ENCODE results near the gene NEK11. TPM values are rescaled to one million over a fixed set of nuclear protein-coding genes. Genes with fewer than 3 reads are reported as not detected.
"Not testable (repeated sequence)": the region's sequence is repeated elsewhere in the genome, so short reads cannot be mapped to it uniquely, and the experiment has no call there.

Gene NEK11
- total RNA-seq, 1 experiment from 2014 or later = 1.8 TPM

DNA sequence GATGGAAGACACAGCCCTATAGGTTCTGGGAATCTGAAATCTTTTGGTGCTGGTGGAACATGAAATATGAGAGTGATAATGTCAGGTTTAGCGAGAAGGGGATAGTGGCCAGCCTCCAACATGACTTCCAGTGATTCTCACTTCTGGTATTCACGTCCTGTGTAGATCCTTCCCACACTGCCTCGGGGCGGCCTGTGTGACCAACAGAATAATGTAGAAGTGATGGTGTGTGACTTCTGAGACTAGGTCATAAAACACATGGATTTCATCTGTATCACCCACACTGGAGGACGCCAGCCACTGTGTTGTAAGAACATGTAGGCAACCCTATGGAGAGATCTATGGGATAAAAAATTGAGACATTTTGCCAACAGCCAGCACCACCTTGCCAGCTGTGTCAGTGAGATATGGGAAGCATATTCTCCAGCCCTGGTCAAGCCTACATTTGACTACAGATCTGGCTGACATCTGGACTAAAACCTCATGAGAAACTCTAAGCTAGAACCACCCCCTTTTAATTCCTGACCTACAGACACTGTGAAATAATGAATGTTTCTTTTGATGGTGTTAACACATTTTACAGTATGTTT is 329.4 kb downstream of the NEK11 start:
- no peak for DNase-seq (ENCODE audit: low read depth, low spot score)
- in situ Hi-C loops (cut with HindIII; ENCODE audit: low pct_unique_long_range_greater_than_20kb, low sequenced_read_pairs) = no loop called here

DNA sequence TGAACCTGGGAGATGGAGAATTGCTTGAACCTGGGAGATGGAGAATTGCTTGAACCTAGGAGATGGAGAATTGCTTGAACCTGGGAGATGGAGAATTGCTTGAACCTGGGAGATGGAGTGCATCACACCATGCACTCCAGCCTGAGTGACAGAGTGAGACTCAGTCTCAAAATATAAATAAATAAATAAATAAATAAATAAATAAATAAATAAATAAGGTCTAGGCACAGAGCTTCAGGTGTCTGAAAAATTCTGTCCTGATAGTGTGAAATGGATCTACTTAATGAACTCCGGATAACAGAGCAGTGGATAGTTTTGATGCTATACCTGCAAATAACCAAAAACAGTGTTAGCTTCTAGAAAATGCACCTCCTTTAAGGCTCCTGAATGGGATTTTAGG is 330.6 kb downstream of the NEK11 start:
- in situ Hi-C loops (cut with HindIII; ENCODE audit: low pct_unique_long_range_greater_than_20kb, low sequenced_read_pairs) = no loop called here
- DNase-seq (ENCODE audit: low read depth, low spot score) = no peak

DNA sequence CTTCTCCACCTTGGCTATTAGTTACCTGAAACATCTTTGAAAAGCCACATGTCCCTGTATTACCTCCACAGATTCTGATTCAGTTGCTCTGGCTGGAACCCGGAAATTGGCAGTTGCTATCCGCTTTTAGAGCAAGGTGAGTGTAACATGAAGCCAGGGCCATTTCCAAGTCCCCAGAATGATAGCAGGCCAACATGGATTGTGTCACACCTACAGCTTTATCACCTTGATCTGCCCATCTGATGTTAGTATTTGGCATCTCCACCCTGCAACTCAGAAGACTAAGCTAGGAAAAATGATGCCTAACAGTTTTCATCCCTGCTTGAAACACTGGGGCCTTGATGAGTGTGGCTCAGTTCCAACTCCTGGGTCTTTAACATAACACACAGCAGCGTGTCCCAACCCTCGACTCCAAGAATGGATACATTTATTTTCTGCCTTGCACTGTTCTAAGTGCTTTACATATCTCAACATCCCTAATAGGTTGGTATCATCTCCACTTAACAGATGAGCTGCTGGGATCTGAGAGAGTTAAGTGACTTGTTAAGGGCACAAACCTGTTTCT is 333.6 kb downstream of the NEK11 start:
- no peak for DNase-seq (ENCODE audit: low read depth, low spot score)
- in situ Hi-C loops (cut with HindIII; ENCODE audit: low pct_unique_long_range_greater_than_20kb, low sequenced_read_pairs) = no loop called here

DNA sequence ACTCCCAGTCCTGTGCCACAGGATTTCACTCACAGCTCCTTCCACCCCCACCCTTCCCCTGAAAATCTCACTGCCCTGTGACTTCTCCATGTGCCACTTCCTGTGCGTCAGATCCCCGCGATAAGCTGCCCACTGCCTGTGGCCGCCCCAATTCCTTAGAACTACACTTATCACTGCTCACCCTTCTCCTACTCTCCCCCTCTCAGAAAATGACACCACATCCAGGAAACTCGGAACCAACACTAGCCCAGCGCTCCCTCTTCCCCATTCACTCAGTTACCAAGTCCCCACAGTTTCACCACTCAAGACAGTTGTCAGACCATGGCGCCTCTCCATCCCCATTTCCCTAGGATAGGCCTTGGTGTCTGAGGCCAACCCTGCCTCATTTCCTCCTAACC is 334.4 kb downstream of the NEK11 start:
- DNase-seq (ENCODE audit: low read depth, low spot score); in situ Hi-C loops (cut with HindIII; ENCODE audit: low pct_unique_long_range_greater_than_20kb, low sequenced_read_pairs): not testable (repeated sequence)

DNA sequence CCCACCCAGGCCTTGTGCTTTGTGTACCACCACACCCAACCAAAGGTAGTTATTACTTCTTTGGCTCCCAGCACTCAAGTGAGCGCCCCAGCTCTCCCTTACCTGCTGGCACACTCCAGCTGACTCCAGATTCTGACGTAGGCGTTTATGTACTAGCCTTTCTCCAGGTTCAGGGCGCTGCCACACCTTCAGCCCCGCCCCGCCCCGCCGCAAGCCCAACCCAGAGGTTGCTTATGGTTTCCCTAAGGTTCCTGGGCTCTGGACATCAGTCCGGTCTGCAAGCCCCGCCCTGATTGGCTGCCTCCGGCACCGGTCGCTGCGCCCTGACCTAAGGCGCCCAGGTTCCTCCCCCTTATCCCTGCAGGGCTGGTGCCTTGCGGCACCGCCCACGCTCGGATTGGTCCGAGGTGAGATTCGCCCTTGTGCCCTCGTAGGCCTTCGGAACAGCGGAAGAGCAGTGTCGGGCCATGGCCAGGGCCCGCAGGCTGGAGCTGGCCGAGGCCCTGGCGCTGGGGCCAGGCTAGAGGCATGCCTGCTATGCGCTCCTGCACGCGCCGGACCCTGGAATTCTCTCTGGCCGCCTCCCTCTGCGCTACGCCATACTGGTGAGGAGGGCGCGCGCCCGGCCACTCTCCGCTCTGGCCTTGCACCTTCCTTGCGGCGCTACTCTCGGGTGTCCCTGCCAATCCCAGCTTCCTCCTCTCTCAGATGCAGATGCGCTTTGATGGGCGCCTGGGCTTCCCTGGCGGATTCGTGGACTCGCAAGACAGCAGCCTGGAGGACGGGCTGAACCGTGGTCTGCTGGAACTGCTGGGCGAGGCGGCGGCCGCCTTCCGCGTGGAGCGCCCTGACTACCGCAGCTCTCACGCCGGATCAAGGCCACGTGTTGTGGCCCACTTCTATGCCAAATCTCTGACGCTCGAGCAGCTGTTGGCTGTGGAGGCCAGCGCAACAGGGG is 335.1 kb downstream of the NEK11 start:
- DNase-seq (ENCODE audit: low read depth, low spot score) = no peak
- in situ Hi-C loops (cut with HindIII; ENCODE audit: low pct_unique_long_range_greater_than_20kb, low sequenced_read_pairs) = no loop called here

DNA sequence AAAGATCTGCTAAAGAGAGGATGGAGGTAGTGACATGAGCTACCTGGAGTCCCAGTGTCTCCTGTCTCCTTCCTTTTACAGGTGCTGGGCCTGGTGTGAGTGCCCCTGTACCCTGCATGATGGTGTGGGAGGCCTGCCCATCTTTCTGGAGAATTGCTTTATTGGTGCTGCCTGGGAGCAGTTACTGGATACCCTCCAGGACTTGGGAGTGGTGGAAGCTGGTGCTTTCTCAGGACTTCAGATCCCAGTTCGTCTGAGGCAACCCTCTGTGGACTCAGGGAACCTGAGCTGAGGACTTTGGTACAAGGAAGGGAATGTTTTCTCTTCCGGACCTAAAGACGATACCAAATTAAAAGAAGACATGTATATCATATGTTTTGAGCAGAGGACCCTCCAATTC is 336.6 kb downstream of the NEK11 start:
- DNase-seq (ENCODE audit: low read depth, low spot score) = no peak
- in situ Hi-C loops (cut with HindIII; ENCODE audit: low pct_unique_long_range_greater_than_20kb, low sequenced_read_pairs) = no loop called here

DNA sequence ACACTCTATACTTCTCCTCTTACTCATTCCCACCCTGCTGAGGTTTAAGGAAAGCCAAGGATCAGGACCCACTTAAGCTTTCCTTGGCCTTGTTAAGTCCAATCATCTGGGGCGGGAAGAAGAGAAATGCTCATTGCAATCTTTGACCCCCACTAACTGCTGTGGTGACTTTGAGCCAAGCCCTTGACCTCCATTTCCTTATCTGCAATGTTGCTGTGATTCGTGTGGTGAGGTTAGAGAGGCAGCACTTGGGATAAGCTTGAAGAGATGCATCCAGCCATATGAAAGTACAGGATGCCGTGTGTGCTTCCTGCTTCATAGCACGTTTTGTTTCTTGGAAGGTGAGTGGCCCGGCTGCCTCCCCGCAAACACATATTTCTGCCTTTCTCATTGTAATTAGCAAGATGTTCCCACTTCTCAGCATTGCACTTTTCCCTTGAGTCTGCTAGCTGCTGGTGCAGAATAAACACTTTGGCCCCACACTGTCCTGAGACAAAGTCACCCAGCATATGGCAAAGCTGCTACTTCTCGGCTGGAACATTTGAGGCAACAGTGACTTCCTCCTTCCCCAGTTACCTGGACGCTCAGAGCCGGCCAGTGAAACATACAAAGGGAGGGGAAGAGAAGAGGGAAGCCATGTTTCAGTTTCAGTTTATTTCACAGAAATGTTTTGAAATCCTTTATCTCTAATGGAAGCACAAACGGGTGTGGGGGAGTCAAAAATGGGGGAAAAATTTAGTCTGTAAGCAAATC is 344.4 kb downstream of the NEK11 start:
- in situ Hi-C loops (cut with HindIII; ENCODE audit: low pct_unique_long_range_greater_than_20kb, low sequenced_read_pairs) = no loop called here
- DNase-seq (ENCODE audit: low read depth, low spot score) = no peak

DNA sequence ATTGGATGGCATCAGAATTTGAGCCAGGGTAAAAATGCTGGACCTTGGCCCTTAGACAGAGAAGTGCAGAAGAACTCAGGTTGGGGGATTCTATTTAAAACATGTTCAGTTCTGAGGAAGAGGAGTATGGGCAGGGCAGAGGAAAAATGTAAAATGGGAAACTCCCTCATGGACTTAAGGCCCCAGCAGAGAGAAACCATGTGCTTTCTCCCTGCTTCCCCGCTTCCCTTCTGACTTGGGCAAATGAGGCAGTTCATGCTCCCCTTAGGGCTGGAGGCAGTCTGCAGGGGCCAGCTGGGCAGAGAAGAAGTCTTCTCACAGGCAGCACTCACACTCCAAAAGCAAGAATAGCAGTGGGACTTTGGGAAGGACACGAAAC is 345.0 kb downstream of the NEK11 start:
- in situ Hi-C loops (cut with HindIII; ENCODE audit: low pct_unique_long_range_greater_than_20kb, low sequenced_read_pairs) = no loop called here

DNA sequence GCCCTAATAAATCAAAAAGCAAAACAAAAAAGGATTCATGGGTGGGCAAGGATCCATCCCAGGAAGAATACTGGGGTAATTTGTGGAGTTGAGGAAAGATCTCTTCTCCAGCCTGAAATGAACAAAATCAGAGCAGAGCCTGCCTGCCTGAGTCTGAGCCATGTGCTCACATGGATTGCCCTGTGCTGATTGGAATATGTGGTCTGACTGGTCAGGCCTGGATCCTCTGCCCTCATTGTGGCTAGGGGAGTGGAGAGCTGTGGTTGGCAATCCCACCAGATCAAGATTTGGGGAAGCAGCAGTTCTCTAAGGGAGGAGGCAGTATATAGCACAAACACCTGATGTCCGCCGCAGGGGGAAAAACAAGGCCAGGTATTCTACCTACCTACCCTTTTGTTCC is 348.1 kb downstream of the NEK11 start:
- no peak for DNase-seq (ENCODE audit: low read depth, low spot score)
- in situ Hi-C loops (cut with HindIII; ENCODE audit: low pct_unique_long_range_greater_than_20kb, low sequenced_read_pairs) = no loop called here

More for the DNA sequence above, 345.0 kb downstream of the NEK11 start:
- DNase-seq (ENCODE audit: low read depth, low spot score) = no peak

DNA sequence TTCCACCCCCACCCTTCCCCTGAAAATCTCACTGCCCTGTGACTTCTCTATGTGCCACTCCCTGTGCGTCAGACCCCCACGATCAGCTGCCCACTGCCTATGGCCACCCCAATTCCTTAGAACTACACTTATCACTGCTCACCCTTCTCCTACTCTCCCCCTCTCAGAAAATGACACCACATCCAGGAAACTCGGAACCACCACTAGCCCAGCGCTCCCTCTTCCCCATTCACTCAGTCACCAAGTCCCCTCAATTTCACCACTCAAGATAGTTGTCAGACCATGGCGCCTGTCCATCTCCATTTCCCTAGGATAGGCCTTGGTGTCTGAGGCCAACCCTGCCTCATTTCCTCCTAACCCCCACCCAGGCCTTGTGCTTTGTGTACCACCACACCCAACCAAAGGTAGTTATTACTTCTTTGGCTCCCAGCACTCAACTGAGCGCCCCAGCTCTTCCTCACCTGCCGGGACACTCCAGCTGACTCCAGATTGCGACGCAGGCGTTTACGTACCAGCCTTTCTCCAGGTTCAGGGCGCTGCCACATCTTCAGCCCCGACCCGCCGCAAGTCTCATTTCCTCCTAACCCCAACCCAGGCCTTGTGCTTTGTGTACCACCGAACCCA is 354.3 kb downstream of the NEK11 start:
- in situ Hi-C loops (cut with HindIII; ENCODE audit: low pct_unique_long_range_greater_than_20kb, low sequenced_read_pairs); DNase-seq (ENCODE audit: low read depth, low spot score): not testable (repeated sequence)

DNA sequence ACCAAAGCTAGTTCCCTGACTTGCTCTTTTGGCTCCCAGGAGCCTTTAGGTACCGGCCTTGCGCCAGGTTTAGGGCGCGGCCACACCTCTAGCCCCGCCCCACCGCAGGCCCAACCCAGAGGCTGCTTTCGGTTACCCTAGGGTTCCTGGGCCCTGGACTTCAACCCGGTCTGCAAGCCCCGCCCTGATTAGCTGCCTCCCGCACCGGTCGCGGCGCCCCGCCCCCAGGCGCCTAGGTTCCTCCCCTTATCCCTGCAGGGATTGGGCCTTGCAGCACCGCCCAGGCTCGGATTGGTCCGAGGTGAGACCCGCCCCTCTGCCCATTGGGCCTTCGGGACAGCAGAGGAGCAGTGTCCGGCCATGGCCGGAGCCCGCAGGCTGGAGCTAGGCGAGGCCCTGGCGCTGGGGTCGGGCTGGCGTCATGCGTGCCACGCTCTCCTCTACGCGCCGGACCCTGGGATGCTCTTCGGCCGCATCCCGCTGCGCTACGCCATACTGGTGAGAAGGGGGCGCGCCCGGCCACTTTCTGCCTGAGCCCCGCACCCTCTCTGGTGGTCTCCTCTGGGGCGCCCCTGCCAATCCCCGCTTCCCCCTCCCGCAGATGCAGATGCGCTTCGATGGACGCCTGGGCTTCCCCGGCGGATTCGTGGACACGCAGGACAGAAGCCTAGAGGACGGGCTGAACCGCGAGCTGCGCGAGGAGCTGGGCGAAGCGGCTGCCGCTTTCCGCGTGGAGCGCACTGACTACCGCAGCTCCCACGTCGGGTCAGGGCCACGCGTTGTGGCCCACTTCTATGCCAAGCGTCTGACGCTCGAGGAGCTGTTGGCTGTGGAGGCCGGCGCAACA is 355.0 kb downstream of the NEK11 start, which contains the start of gene NUDT16:
NUDT16 (plus strand) TSS at position 330 of the 847 bp plus-strand sequence; CDS start at position 361, 31 bp downstream.
- in situ Hi-C loops (cut with HindIII; ENCODE audit: low pct_unique_long_range_greater_than_20kb, low sequenced_read_pairs) = no loop called here
- peak; percentile 98 for DNase-seq (ENCODE audit: low read depth, low spot score)

DNA sequence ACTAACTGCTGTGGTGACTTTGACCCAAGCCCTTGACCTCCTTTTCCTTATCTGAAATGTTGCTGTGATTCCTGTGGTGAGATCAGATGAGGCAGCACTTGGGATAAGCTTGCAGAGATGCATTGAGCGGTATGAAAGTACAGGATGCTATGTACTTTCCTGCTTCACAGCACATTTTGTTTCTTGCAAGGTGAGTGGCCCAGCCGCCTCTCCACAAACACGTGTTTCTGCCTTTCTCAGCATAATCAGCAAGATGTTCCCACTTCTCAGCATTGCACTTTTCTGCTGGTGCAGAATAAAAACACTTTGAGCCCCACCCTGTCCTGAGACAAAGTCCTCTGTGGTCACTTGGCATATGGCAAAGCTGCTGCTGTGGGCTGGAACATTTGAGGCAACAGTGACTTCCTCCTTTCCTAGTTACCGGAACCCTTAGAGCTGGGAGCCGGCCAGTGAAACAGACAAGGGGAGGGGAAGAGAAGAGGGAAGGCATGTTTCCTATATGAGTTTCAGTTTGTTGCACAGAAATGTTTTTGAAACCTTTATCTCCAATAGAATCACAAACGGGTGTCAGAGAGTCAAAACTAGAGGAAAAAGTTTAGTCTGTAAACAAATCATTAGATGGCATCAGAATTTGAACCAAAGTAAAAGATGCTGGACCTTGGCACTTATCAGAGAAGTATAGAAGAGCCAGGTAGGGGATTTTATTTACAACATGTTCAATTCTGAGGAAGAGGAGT is 359.9 kb downstream of the NEK11 start:
- DNase-seq (ENCODE audit: low read depth, low spot score) = no peak
- in situ Hi-C loops (cut with HindIII; ENCODE audit: low pct_unique_long_range_greater_than_20kb, low sequenced_read_pairs) = no loop called here

DNA sequence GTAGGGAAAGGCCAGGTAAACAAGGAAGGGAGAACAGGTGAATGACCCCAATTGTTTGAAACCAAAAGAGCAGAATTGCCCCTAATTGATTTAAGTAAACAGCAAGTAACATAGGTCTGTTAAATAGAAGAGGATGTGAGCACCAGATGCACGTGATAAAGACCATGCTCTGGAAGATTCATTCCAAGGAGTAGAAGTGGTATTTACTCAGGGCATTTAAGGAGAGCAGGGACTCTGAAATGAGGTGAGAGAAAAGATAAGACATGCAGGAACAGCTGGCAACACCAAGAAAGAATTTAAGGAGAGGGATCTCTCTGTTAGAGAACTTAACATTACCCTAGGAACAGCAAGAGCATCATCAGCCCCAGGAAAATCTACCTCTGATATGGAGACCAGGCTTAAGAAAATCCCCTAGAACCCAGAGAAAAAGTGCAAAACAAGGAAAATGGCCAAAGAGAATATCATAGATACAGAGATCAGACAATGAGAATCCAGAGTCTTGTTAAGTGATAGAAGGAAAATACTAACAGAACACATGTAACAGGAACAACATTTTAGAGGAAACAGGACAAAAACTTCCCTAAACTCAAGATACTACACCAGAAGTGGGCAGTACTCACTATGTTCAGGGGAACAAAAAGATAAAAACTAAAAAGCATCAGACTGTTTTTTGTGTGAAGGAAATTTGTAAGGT is 361.3 kb downstream of the NEK11 start:
- DNase-seq (ENCODE audit: low read depth, low spot score) = no peak
- in situ Hi-C loops (cut with HindIII; ENCODE audit: low pct_unique_long_range_greater_than_20kb, low sequenced_read_pairs) = no loop called here

DNA sequence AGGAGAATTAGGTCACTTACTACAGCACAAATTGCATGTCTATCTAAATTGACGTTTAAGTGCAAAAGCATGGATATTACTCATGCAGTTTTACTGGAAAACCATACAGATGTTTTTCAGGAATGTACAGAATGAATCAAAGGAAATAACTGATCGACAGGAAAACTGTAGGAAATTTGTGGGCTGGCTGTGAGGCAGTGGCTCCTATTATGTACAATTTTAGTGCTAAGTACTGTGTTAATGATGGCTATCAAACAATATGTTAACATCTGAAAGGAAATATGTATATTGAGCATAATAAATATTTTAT is 361.8 kb downstream of the NEK11 start:
- DNase-seq (ENCODE audit: low read depth, low spot score) = no peak
- in situ Hi-C loops (cut with HindIII; ENCODE audit: low pct_unique_long_range_greater_than_20kb, low sequenced_read_pairs) = no loop called here

DNA sequence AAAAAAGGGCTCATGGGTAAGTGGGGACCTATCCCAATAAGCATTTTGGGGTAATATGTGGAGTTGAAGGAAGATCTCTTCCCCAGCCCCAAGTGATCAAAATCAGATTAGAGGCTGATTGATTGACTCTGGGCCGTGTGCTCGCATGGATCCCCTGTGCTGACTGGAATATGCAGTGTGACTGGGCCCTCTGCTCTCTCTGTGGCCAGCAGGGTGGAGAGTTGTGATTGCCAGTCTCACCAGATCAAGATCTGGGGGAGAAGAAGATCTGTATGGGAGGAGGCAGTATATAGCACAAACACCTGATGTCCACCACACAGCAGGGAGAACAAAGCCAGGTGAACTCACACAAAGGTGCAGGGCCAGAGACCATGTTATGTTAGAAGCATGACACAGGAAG is 363.7 kb downstream of the NEK11 start:
- in situ Hi-C loops (cut with HindIII; ENCODE audit: low pct_unique_long_range_greater_than_20kb, low sequenced_read_pairs) = no loop called here
- DNase-seq (ENCODE audit: low read depth, low spot score) = no peak

DNA sequence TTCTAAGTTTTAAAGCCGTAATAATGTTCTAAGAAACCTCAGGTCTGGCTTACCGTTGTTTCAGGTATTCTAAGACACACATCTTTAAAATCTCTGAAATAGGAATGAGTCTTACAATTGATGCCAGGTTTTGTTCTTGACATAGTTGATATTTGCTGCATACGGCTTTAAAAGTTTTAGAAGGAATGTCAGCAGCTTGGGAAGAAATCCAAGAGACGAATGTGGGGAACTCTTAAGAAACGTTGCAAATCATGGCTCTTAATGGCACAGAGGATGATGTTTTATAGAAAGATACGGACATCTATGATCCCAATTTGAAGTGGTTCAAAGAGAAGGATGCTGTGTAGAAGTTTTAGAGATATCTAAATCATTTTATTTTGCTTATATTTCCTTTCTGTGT is 366.4 kb downstream of the NEK11 start:
- DNase-seq (ENCODE audit: low read depth, low spot score) = no peak
- in situ Hi-C loops (cut with HindIII; ENCODE audit: low pct_unique_long_range_greater_than_20kb, low sequenced_read_pairs) = no loop called here

All from SK-MEL-5 (cell line).